HUES64 (cell line): Measurements from ENCODE around the gene RFX2.
"Not testable (repeated sequence)": the region's sequence is repeated elsewhere in the genome, so short reads cannot be mapped to it uniquely, and the experiment has no call there.

Experiments
- H3K27ac ChIP-seq: 2 replicates; pipeline ENCODE4 v1.7.0; 2013; ENCODE audit warnings: low read depth, low read length, inconsistent platforms
- H3K27me3 ChIP-seq: 2 replicates; pipeline ENCODE4 v1.6.1; 2013; ENCODE audit warnings: mild to moderate bottlenecking, low read length; ENCODE audit not compliant: insufficient read depth
- H3K36me3 ChIP-seq: 2 replicates; pipeline ENCODE4 v1.6.1; 2013; ENCODE audit warnings: mild to moderate bottlenecking, low read length; ENCODE audit not compliant: insufficient read depth
- H3K4me1 ChIP-seq: 2 replicates; pipeline ENCODE4 v1.6.1; 2013; ENCODE audit warnings: mild to moderate bottlenecking, low read length, moderate library complexity; ENCODE audit not compliant: insufficient read depth
- H3K4me3 ChIP-seq: 2 replicates; pipeline ENCODE4 v1.5.1; 2013; ENCODE audit warnings: mild to moderate bottlenecking, low read length, moderate library complexity
- H3K9ac ChIP-seq: 2 replicates; pipeline ENCODE4 v1.6.1; 2013; ENCODE audit warnings: mild to moderate bottlenecking, low read depth, low read length
- H3K9me3 ChIP-seq: 2 replicates; pipeline ENCODE4 v1.6.1; 2013; ENCODE audit warnings: low read depth, low read length; ENCODE audit not compliant: insufficient read depth
- WGBS: fragments of 150-250, 120-280 bp; methylation state at CpG from one replicate; pipeline ENCODE4 v1.1.7; 2013; ENCODE audit warnings: missing lambda C conversion rate; 5-methylcytosine and 5-hydroxymethylcytosine counted together

The RFX2 gene

DNA sequence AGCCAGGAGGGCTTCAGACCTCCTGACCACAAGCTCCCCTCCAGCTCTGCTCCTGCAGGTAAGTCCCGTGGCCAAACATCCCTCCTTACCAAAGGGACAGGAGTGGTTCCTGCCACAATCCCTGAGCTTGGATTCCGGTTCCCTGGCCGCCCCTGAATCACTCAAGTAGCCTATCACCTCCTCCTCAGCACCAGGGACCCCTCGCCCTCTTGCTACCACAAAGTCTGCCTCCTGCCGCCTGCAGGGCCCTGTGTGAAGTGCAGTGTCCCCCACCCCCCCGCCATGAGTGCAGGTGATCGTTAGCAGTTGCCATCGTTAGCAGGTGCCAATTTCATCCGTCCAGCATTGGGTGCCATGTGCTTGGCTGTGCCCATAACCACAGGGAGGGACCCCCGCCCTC lies 91.5 kb downstream of the RFX2 start:
- Histone ChIP-seq H3K4me1 (no peaks in the 10 kb centered on the region), H3K27ac (no peak overlapping the region)
- 62% methylated on average over 10 of the region's 10 CpGs for WGBS

GRCh38 chr19:6017576-6017975 lies 92.7 kb downstream of the RFX2 start:
- Histone ChIP-seq H3K4me1 (no peaks in the 10 kb centered on the region), H3K4me3 (no peak overlapping the region), H3K27ac (no peak overlapping the region), H3K9ac (no peak overlapping the region), H3K27me3 (no peaks in the 10 kb centered on the region), H3K36me3 (no peaks in the 10 kb centered on the region), H3K9me3 (no peaks in the 10 kb centered on the region)
- 93% methylated on average over 9 of the region's 11 CpGs for WGBS

More for the DNA sequence above, 91.5 kb downstream of the RFX2 start:
- Histone ChIP-seq H3K4me3 (no peak overlapping the region), H3K27me3 (no peaks in the 10 kb centered on the region), H3K9me3 (no peaks in the 10 kb centered on the region), H3K9ac (no peak overlapping the region), H3K36me3 (no peaks in the 10 kb centered on the region)

DNA sequence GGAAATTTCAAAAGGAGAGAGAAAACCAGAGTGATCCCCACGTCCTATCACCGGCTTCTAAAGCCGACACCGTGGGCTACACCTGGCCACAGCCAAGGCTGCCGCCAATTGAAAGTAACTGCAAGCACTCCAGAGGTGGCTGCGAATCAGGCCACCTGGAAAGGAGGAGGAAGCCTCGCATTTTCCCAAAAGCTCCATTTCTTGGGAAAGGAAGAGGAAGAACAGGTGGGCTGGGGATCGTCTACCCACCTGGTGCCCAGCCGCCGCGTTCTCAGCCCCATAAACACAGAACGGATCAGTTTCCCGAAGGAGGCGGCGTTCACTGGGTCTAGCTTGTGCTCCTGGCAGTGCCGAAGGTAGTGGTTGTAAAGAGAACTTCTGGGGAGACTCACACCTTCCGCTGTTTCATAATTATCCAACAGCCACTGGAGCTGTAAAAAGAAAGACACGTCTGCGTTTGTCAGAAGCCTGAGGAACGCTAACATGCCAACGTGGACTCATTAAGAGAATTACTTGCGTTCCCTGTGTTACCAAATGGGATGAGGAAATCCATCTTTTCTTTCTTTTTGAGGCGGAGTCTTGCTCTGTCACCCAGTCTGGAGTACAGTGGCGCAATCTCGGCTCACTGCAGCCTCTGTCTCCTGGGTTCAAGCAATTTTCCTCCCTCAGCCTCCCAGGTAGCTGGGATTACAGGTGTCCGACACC lies 94.3 kb downstream of the RFX2 start:
- Histone ChIP-seq H3K27me3 (no peaks in the 10 kb centered on the region), H3K27ac (no peak overlapping the region), H3K4me1 (no peaks in the 10 kb centered on the region), H3K36me3 (no peaks in the 10 kb centered on the region), H3K4me3 (no peak overlapping the region), H3K9me3 (no peaks in the 10 kb centered on the region), H3K9ac (no peak overlapping the region)
- 93% methylated on average over 26 of the region's 26 CpGs for WGBS

DNA sequence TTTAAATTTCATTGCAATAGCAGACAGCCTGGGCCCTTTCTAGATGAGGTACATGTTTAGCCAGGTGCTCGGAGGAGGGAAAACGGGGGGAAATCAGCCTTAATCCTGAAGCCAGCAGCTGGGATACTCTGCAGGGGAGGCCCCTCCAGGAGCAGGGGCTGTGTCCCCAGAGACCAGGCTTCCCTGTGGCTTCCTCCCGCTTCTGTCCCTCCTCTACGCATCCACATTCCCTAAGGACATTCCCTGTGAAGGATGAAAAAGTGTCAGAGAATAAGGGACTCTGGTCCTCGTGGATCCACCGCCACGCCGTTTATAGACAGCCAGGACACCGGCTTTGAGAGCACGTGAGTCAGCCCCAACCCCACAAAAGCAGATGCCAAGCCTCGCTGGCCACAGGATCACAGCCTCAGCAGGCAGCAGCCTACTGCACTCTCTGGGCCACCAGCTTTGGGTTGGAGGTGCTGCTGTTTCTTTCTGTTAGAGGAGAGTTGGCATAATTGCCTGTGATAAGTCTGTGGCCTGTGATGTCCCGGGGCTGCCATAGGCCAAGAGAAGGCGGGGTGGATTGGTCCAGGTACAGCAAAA lies 95.7 kb downstream of the RFX2 start:
- WGBS: 91% methylated on average over 12 of the region's 13 CpGs

DNA sequence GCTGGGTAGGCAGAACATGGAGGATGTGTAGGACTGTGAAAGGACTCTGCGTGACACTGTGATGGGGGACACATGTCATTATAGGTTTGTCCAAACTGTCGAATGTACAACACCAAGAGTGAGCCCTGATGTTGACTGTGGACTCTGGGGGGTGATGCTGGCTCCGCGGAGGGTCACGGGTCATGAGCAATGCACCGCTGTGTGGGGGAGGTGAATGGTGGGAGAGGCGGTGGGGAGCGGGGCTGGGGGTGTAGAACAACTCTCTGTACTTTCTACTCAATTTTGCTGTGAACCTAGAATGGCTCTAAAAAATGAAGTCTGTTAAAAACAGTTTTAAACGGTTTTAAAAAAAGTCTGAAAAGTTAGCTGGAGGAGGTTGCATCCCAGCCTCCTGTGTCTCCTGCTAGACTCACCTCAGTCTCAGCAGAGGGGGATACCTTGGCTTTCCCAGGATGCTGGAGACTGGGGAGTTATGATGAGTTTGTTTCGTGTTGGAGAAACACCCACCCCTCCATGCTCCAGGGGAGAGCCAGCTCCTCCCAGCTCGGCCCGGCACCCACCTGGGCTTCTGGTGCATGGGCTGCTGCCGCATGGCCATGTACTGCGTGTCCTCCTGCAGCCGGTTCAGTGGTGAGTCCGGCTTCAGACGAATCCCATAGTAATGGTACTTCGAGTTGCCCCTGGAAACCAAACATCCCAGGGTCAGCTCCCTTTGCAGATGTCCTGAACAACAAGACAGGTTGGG lies 97.7 kb downstream of the RFX2 start:
- Histone ChIP-seq H3K4me3 (no peak overlapping the region), H3K9me3 (no peaks in the 10 kb centered on the region), H3K27ac (no peak overlapping the region), H3K4me1 (no peaks in the 10 kb centered on the region), H3K9ac (no peak overlapping the region), H3K27me3 (no peaks in the 10 kb centered on the region), H3K36me3 (no peaks in the 10 kb centered on the region)
- 87% methylated on average over 17 of the region's 18 CpGs for WGBS

More for the DNA sequence above, 95.7 kb downstream of the RFX2 start:
- Histone ChIP-seq H3K9ac (no peak overlapping the region), H3K27ac (no peak overlapping the region), H3K9me3 (no peaks in the 10 kb centered on the region), H3K36me3 (no peaks in the 10 kb centered on the region), H3K27me3 (no peaks in the 10 kb centered on the region), H3K4me3 (no peak overlapping the region), H3K4me1 (no peaks in the 10 kb centered on the region)

GRCh38 chr19:6011794-6012193 lies 98.5 kb downstream of the RFX2 start:
- Histone ChIP-seq H3K4me3 (no peak overlapping the region), H3K4me1 (no peaks in the 10 kb centered on the region)
- 78% methylated on average over 1 of the region's 1 CpG for WGBS

DNA sequence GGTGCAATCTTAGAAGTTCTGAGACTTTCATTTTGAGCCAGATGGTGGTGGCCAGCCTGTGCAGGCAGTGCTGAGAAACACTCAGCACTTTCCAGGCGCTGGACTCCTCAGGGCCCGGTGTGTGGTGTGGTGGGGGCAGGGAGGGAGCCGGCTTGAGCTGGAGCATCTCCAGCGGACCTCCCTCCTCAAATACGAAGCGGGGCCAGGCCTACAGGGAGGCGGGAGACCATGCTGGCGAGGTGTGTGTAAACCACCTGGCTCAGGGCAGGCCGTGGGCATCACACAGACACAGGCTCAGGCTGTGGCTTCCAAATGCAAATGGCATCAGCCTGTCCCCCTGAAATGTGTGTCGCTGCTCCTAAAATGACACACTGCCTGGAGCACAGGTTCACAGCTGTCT lies 99.1 kb downstream of the RFX2 start:
- H3K9ac ChIP-seq: no peak overlapping the region
- no peaks in the 10 kb centered on the region for H3K4me1 ChIP-seq
- H3K36me3 ChIP-seq: no peaks in the 10 kb centered on the region
- no peak overlapping the region for H3K27ac ChIP-seq
- H3K27me3 ChIP-seq: no peaks in the 10 kb centered on the region
- no peak overlapping the region for H3K4me3 ChIP-seq
- H3K9me3 ChIP-seq: no peaks in the 10 kb centered on the region
- 85% methylated on average over 10 of the region's 10 CpGs for WGBS

More at GRCh38 chr19:6011794-6012193, 98.5 kb downstream of the RFX2 start:
- Histone ChIP-seq H3K27me3 (no peaks in the 10 kb centered on the region), H3K27ac (no peak overlapping the region), H3K36me3 (no peaks in the 10 kb centered on the region), H3K9ac (no peak overlapping the region), H3K9me3 (no peaks in the 10 kb centered on the region)

GRCh38 chr19:6010107-6010506 lies 100.2 kb downstream of the RFX2 start:
- Histone ChIP-seq H3K27me3 (no peaks in the 10 kb centered on the region), H3K9me3 (no peaks in the 10 kb centered on the region), H3K27ac (no peak overlapping the region), H3K36me3 (no peaks in the 10 kb centered on the region), H3K4me3 (no peak overlapping the region), H3K4me1 (no peaks in the 10 kb centered on the region), H3K9ac (no peak overlapping the region)
- WGBS: 94% methylated on average over 16 of the region's 16 CpGs

DNA sequence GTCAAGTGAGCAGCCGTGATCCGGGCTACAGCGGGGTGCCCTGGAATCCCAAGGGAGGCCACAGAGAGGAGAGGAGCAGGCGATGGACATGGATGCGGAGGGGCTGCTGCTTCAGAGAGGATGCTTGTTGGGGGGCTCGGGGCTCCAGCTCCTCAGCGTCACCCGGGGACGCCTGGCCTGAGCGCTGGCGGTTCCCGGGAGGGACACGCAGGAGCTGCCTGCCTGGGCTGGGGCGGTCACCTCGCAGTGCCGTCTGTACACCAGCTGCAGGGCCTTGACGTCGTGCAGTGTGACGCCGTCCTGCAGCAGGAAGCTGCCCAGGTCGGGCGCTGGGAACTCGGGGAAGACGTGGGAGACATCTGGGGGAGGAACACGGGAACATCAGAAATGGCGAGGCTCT lies 102.4 kb downstream of the RFX2 start:
- Histone ChIP-seq H3K27ac (no peak overlapping the region), H3K9me3 (no peaks in the 10 kb centered on the region), H3K36me3 (no peaks in the 10 kb centered on the region), H3K9ac (no peak overlapping the region), H3K4me1 (no peaks in the 10 kb centered on the region), H3K4me3 (no peak overlapping the region), H3K27me3 (no peaks in the 10 kb centered on the region)
- 91% methylated on average over 26 of the region's 26 CpGs for WGBS

DNA sequence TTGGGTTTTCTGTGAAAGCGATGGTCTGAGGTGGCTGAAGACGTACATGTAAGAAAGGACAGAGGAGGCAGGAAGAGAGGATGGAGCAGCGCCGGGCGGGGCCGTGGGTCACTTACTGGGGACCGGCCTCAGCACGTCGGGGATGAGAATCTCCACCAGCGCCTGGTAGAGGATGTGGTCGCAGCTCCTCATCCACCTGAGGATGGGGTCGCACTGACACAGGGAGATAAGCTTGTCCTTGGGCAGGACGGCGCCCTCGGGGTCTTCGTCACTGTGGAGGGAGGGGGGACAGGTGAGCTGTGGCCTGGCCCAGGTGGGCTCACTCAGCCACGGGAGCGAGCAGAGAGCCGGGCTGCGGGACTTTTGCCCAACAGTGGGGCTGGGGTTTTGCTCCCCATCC lies 103.4 kb downstream of the RFX2 start:
- no peaks in the 10 kb centered on the region for H3K4me1 ChIP-seq
- no peak overlapping the region for H3K27ac ChIP-seq
- no peaks in the 10 kb centered on the region for H3K9me3 ChIP-seq
- H3K27me3 ChIP-seq: no peaks in the 10 kb centered on the region
- no peak overlapping the region for H3K4me3 ChIP-seq
- no peak overlapping the region for H3K9ac ChIP-seq
- H3K36me3 ChIP-seq: no peaks in the 10 kb centered on the region
- WGBS: 91% methylated on average over 20 of the region's 20 CpGs

DNA sequence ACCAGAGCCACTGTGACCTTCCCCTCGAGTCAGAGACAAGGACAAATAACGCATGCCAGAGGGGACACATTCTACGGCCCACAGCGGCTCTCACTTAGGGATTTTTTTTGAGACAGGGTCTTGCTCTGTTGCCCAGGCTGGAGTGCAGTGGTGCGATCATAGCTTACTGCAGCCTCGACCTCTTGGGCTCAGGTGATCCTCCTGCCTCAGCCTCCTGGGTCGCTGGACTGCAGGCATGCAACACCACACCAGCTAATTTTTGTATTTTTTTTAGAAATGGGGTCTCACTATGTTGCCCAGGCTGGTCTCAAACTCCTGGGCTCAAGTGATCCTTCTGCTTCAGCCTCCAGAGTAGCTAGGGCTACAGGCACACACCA lies 104.2 kb downstream of the RFX2 start:
- H3K27me3 ChIP-seq, H3K9ac ChIP-seq, H3K9me3 ChIP-seq, H3K4me3 ChIP-seq, H3K36me3 ChIP-seq, H3K27ac ChIP-seq, H3K4me1 ChIP-seq: not testable (repeated sequence)
- WGBS: 95% methylated on average over 7 of the region's 7 CpGs
